IMR-90 (cell line): ENCODE results near the gene ZC3HAV1L. TPM values are rescaled to one million over a fixed set of nuclear protein-coding genes. Genes with fewer than 3 reads are reported as not detected.
"Not testable (repeated sequence)": the region's sequence is repeated elsewhere in the genome, so short reads cannot be mapped to it uniquely, and the experiment has no call there.

ENCODE experiments used
- ATAC-seq: fragments of 200-7000 bp; cut with Tn5 transposase; 2 replicates; pipeline ENCODE4 v1.9.1; 2020; ENCODE audit warnings: low read depth, mild to moderate bottlenecking, moderate library complexity
- BruUV-seq: library from RNA; stranded (reverse); fragments of 400-500 nt; replicated peaks from 2 replicates; lab custom pipeline; 2021; lab: Mats Ljungman, UMichigan
- CTCF ChIA-PET: fragments of 300-600 bp; formaldehyde crosslinking; extraction: SDS; loops from one replicate; lab custom pipeline; 2021; ENCODE audit warnings: antibody characterized with exemption; lab: Yijun Ruan, JAX
- POLR2A ChIA-PET: fragments of 300-600 bp; sonication (Branson Sonifier 250); formaldehyde crosslinking; loops from one replicate; lab custom pipeline; 2022; ENCODE audit warnings: antibody characterized with exemption; ENCODE audit not compliant: unreplicated experiment; lab: Charles Lee
- DNase-seq: peaks from one replicate; pipeline ENCODE4 v3.0.0; 2013
- H2AFZ ChIP-seq: replicated peaks from 2 replicates; pipeline ENCODE3; 2013; ENCODE audit warnings: low read length, mild to moderate bottlenecking; ENCODE audit not compliant: poor library complexity
- H2AK5ac ChIP-seq: 2 replicates; pipeline ENCODE4 v1.6.1; 2013; ENCODE audit warnings: low read depth, low read length, inconsistent platforms
- H2AK9ac ChIP-seq: replicated peaks from 2 replicates; pipeline ENCODE3; 2013; ENCODE audit warnings: mild to moderate bottlenecking, low read depth, low read length, moderate library complexity; ENCODE audit not compliant: poor library complexity
- H2BK120ac ChIP-seq: 2 replicates; pipeline ENCODE4 v1.6.1; 2013; ENCODE audit warnings: low read depth, low read length, inconsistent platforms
- H2BK15ac ChIP-seq: 3 replicates; pipeline ENCODE4 v1.6.1; 2013; ENCODE audit warnings: low read depth, low read length, inconsistent platforms
- H2BK20ac ChIP-seq: 2 replicates; pipeline ENCODE4 v1.6.1; 2013; ENCODE audit warnings: low read depth, mild to moderate bottlenecking, inconsistent platforms, low read length, moderate library complexity
- H2BK5ac ChIP-seq: 2 replicates; pipeline ENCODE4 v1.6.1; 2013; ENCODE audit warnings: mild to moderate bottlenecking, low read depth, low read length, inconsistent platforms; ENCODE audit not compliant: poor library complexity, severe bottlenecking
- H3K14ac ChIP-seq: replicated peaks from 2 replicates; pipeline ENCODE4 v1.6.1; 2013; ENCODE audit warnings: low read depth, low read length, inconsistent platforms
- H3K18ac ChIP-seq: 2 replicates; pipeline ENCODE4 v1.6.1; 2013; ENCODE audit warnings: low read depth, low read length, control low read depth
- H3K23ac ChIP-seq: 2 replicates; pipeline ENCODE4 v1.6.1; 2013; ENCODE audit warnings: low read depth, low read length, inconsistent platforms
- H3K27ac ChIP-seq: 2 replicates; pipeline ENCODE4 v1.5.1; 2013; ENCODE audit warnings: mild to moderate bottlenecking, control low read depth, low read length; ENCODE audit not compliant: insufficient read depth
- H3K27me3 ChIP-seq: 2 replicates; pipeline ENCODE4 v1.6.1; 2013; ENCODE audit warnings: low read length; ENCODE audit not compliant: control insufficient read depth, insufficient read depth
- H3K36me3 ChIP-seq: 2 replicates; pipeline ENCODE4 v1.6.1; 2013; ENCODE audit warnings: low read length, mixed read lengths; ENCODE audit not compliant: control insufficient read depth, insufficient read depth
- H3K4ac ChIP-seq: 2 replicates; pipeline ENCODE4 v1.6.1; 2013; ENCODE audit warnings: low read depth, low read length, inconsistent platforms
- H3K4me1 ChIP-seq: 2 replicates; pipeline ENCODE4 v1.6.1; 2013; ENCODE audit warnings: low read length, mixed read lengths; ENCODE audit not compliant: control insufficient read depth, insufficient read depth
- H3K4me2 ChIP-seq: 2 replicates; pipeline ENCODE4 v1.6.1; 2013; ENCODE audit warnings: low read depth, mild to moderate bottlenecking, control low read depth, low read length, moderate library complexity
- H3K4me3 ChIP-seq: 2 replicates; pipeline ENCODE4 v1.5.1; 2013; ENCODE audit warnings: low read depth, mild to moderate bottlenecking, control low read depth, low read length, moderate library complexity; ENCODE audit not compliant: insufficient read depth
- H3K56ac ChIP-seq: 2 replicates; pipeline ENCODE4 v1.6.1; 2013; ENCODE audit warnings: low read length, inconsistent platforms; ENCODE audit not compliant: insufficient read depth; ENCODE audit errors: extremely low read depth
- H3K79me1 ChIP-seq, 2 experiments: 2 replicates each; pipeline ENCODE4 v1.6.1; 2013; ENCODE audit warnings: low read length in 2 of 2, inconsistent platforms in 1 of 2, low read depth in 1 of 2
- H3K9ac ChIP-seq: 2 replicates; pipeline ENCODE4 v1.6.1; 2013; ENCODE audit warnings: low read depth, low read length, control low read depth
- H3K9me1 ChIP-seq: 2 replicates; pipeline ENCODE4 v1.6.1; 2013; ENCODE audit warnings: low read length, inconsistent platforms; ENCODE audit not compliant: insufficient read depth
- H3K9me3 ChIP-seq: 2 replicates; pipeline ENCODE4 v1.6.1; 2013; ENCODE audit warnings: low read length; ENCODE audit not compliant: control insufficient read depth, insufficient read depth
- H4K20me1 ChIP-seq: 2 replicates; pipeline ENCODE4 v1.6.1; 2013; ENCODE audit warnings: low read length, inconsistent platforms; ENCODE audit not compliant: insufficient read depth
- H4K5ac ChIP-seq: 2 replicates; pipeline ENCODE4 v1.6.1; 2013; ENCODE audit warnings: mild to moderate bottlenecking, low read depth, low read length, control low read depth
- H4K8ac ChIP-seq, 2 experiments: 2 replicates each; pipeline ENCODE4 v1.6.1; 2013; ENCODE audit warnings: low read depth in 2 of 2, low read length in 2 of 2, control low read depth in 1 of 2, inconsistent platforms in 1 of 2
- H4K91ac ChIP-seq: 2 replicates; pipeline ENCODE4 v1.6.1; 2013; ENCODE audit warnings: low read depth, low read length, inconsistent platforms; ENCODE audit not compliant: insufficient read depth
- WGBS, 2 experiments: methylation state at CpG; one replicate each; pipeline versions ENCODE4 v1.1.5 to v1.1.7; 2013; ENCODE audit warnings: missing lambda C conversion rate in 2 of 2; ENCODE audit not compliant: insufficient read length in 1 of 2; ENCODE audit errors: extremely low coverage in 2 of 2; 5-methylcytosine and 5-hydroxymethylcytosine counted together
- dilution Hi-C: fragments of 300-500 bp; cut with HindIII; formaldehyde crosslinking; loops from one replicate; pipeline ENCODE4 v1.14.3; 2018; ENCODE audit warnings: low sequenced_read_pairs; ENCODE audit not compliant: unreplicated experiment
- in situ Hi-C: fragments of 300-500 bp; cut with MboI; formaldehyde crosslinking; loops from 3 replicates; pipeline ENCODE4 v1.14.3; 2019; ENCODE audit warnings: low sequenced_read_pairs, inconsistent platforms, mixed read lengths
- intact Hi-C: fragments of 100-400 bp; cut with micrococcal nuclease; formaldehyde crosslinking; loops from 2 replicates; pipeline ENCODE4 v1.10.0; 2022
- polyA plus RNA-seq, 3 experiments: library from polyadenylated mRNA; depleted of rRNA; stranded (reverse); fragments of >200 nt; gene quantifications; 2 replicates each; pipeline ENCODE4 v1.2.3, GENCODE V29; 2012; ENCODE audit warnings: low replicate concordance in 1 of 3
- total RNA-seq: library from RNA; depleted of rRNA; stranded (reverse); fragments of >200 nt; gene quantifications from 2 replicates; pipeline ENCODE4 v1.2.3, GENCODE V29; 2012

The ZC3HAV1L gene
- total and polyA plus RNA-seq, 2 of the 4 experiments (the other 2 are of a cell fraction): 4.5 to 9.4 TPM

GRCh38 chr7:139077706-139078105 lies 41.9 kb upstream of the ZC3HAV1L start:
- H3K56ac ChIP-seq, H3K4me2 ChIP-seq, H4K5ac ChIP-seq, H3K27me3 ChIP-seq, H2BK20ac ChIP-seq, POLR2A ChIA-PET, H3K4me3 ChIP-seq, dilution Hi-C loops, H2AK9ac ChIP-seq, H4K91ac ChIP-seq, H3K27ac ChIP-seq, H2BK15ac ChIP-seq, H2AFZ ChIP-seq, H3K4me1 ChIP-seq, ATAC-seq, intact Hi-C loops, BruUV-seq, H3K23ac ChIP-seq, H3K14ac ChIP-seq, H2BK5ac ChIP-seq, H3K9me1 ChIP-seq, H2AK5ac ChIP-seq, CTCF ChIA-PET, DNase-seq, H3K18ac ChIP-seq, H4K20me1 ChIP-seq, H4K8ac ChIP-seq, H3K9me3 ChIP-seq, H2BK120ac ChIP-seq, H3K4ac ChIP-seq, H3K9ac ChIP-seq: not testable (repeated sequence)
- Histone ChIP-seq H3K79me1 (peaks cover 0 to 10% of the 10 kb centered on the region in 2 experiments; a peak in 1 of 4 replicates), H3K36me3 (peaks cover 28% of the 10 kb centered on the region)
- in situ Hi-C loops: loop anchor here (10.0 kb wide), 1 partner anchor 193 kb away; no protein-coding TSS in a partner anchor
- no CpG with 5 or more reads among the region's 5 CpGs for WGBS, 2 experiments
